A549 treated with CORT108297 at 1 μM for 4 hours (cell line): ENCODE data around the gene PTH2. TPM values are rescaled to one million over a fixed set of nuclear protein-coding genes. Genes with fewer than 3 reads are reported as not detected.

Experiments
- total RNA-seq: library from RNA; stranded (reverse); fragments of 200-300 nt; extraction: Qiagen RNA extraction; gene quantifications from 5 replicates; pipeline ENCODE4 v1.2.3, GENCODE V29; 2022

The PTH2 gene, protein sequence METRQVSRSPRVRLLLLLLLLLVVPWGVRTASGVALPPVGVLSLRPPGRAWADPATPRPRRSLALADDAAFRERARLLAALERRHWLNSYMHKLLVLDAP
- not detected in 5 replicates for total RNA-seq

DNA sequence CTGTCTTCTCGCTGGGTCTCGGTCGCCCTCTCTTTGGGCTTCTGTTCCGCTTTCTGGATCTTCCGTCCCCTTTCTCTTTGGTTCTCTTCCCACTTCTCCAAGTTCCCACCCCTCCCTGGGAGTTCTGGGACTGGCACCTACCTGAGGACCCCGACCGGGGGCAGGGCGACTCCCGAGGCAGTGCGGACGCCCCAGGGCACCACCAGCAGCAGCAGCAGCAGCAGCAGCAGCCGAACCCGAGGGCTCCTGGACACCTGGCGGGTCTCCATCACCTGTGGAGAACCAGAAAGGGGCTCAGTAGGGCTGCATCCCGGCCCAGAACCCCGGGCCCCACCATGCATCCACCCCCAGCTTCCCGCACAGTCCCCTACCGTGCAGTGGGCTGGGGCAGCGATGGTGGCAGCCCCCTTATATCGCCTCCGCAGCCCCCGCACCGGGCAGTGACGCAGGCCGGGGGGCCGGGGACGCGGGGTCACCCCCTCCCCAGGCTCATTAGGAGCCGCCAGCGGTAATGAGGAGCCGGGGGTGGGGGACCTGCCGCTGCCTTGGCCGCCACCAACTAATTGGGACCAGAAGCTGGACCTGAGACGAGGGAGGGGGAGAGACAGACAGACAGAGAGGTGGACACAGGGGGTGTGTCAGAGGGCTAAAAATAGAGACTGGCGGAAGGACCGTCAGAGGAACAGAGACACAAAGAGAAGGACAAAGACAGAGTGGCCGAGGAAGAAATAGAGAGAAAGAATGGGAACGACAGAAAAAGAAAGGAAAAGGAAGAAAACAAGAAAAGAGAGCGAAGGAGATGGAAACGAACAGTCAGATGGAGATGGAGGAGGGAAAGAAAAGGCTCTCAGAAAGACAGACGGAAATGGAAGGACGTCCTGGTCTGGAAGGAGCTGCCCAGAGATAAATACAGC is at the start of gene PTH2:
Gene PTH2, minus strand, starts transcription at position 371 of the 914 bp plus-strand sequence. Its CDS starts 102 bp downstream, at position 269.

DNA sequence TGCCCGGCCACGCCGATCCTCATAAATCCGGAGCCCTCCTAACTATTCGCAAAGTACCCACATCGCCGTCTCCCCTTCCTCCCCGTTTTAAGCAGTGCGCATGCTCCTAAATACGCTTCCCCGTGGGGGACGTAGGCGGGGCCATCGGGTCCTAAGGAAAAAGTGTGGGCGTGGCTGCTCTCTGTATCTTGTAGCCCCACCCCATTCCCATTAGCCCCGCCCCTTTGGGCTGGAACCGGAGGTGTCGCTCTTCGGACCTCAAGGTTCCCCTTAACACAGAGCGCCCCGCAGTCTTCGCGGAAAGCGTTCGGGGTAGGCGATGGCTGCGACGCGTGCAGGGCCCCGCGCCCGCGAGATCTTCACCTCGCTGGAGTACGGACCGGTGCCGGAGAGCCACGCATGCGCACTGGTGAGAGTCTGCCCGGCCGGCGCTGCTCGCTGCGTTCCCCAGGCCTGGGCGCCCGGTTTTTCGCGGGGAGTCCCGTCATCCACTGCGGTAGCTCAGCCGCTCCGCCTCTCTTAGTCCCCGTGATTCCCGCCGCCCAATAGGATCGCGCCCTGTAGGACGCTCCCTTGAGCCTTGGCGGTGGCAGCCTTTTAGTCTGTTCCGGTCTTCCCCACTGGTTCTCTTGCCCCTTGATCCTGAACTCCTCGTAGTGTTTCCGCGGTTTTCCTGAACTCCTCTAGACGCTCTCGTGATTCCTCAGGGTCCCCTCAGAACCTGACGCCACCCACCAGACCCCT is 29.9 kb upstream of the PTH2 start, which contains the start of gene ALDH16A1:
Gene ALDH16A1, plus strand, starts transcription at position 213 of the 744 bp plus-strand sequence. Its CDS starts 107 bp downstream, at position 320.

DNA sequence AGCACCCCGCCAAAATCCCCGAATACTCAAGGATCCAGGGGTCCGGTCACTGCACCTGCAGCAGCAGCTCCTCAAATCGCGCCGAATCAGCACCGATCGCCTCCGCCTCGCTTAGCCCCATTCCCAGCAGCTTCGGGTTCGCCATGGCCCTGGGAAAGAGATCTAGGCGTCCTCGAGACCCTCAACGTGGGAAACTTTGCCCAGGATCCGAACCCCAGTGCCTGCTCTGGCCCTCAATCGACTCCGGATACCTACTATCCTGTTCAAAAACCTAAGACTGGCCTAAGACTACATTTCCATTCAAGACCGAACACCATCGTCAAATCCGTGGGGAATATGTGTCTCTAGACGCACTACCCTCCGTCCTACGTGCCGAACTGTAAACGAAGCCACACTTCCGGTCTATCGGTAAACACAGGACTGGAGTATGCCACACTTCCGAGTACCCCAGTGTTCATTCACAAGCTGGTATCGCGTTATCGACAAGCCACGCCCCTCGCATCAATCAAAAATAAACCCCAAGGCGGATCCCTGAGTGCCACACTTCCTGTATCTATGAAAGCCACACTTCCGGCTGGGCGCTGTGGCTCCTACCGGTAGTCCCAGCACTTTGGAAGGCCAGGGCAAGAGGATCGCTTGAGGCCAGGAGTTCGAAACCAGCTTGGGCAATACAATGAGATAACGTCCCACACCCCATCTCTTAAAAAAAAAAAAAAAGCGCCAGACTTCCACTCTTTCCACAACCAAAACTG is 28.4 kb upstream of the PTH2 start, which contains the start of gene PIH1D1:
Gene PIH1D1, minus strand, starts transcription at position 385 of the 752 bp plus-strand sequence. Its CDS starts 240 bp downstream, at position 145.

DNA sequence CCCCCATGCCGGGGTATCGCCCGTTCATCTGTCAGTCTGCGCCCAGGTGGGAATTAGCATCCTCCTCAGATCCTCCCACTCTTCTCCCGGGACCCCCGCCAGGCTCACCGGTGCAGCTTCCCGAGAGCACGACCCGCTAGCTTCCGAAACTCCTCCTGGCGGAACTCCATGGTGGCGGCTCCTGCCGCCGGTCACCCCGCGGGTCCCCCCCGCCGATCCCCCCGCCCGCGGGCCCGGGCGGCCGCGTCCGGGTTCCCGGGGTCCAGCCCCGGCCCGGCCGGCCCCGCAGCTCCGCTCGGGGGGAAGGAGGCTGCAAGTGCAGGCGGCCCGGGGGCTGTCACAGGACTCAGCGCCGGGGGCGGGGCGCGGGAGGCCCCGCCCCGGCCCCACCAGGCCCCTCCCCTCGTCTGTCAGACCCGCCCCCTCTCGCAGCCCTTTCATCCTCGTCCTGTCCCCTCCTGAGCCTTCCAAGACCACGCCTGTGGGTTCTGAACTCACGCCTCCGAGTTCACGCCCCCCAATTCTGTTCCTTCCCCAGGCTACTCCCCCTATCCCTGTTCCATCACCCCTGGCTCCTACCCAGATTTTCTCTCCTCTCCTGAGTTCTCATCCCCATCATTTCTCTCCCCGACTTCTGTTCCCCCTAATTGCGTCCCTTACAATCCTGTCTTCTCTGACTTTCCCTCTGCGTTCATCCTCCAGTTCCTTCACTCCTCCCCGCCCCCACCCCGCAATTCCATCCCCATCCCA is 18.1 kb upstream of the PTH2 start, which contains the start of gene SLC17A7:
Gene SLC17A7, minus strand, starts transcription at position 318 of the 750 bp plus-strand sequence. Its CDS starts 148 bp downstream, at position 170.

DNA sequence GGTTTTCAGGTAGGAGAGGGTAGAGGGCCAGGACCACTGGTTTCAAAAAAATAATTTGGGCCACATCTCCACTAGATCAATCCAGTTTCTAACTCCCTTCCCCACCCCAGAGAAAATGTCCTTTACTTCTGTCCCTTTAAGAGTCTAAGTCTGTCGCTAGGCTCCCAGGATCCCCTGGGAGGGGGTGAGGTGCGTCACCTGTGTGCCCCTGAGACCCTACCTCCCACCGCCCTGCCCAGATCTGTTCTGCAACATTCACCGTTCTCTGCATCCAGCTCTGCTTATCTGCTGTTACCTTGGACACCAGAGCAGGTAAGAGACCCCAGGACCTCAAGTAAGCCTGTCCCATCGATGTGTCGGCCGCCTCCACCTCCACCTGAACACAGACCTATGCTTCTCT is 1.9 kb upstream of the PTH2 start, which contains the start of gene GFY:
Gene GFY, plus strand, starts transcription at position 211 of the 400 bp plus-strand sequence. CDS start 1,043 bp downstream, outside the sequence.

DNA sequence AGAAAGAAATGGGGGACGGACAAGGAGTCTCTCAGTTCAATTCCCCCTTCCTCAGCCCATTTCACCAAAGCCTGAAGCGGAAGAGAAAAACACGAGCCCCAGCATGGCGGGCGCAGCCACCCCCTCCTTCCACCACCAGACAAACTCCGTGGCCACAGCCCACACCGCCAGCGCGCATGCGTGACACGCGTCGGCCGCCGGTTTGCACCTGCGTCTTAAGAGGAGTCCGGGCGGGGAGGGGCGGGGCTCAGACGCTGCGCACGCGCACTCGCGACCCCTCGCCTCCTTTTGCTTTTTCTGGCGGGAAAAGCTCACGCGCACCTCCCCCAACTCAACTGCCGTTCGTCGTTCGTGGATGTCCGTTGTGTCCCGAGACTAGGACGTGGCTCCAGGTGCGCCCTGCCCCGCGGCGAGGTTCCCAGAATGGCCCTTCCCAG is 35.3 kb downstream of the PTH2 start, which contains the start of gene KASH5:
Gene KASH5, plus strand, starts transcription at position 314 of the 437 bp plus-strand sequence. CDS start 2,635 bp downstream, outside the sequence.

Other genes with a start within 250 kb of the PTH2 start
- gene SLC6A16, start 98.2 kb downstream of the PTH2 start, total RNA-seq, result 0.55 to 1.2 TPM (median 1.1 TPM) in 5 replicates
- not detected in 5 replicates for gene CD37, start 88.0 kb downstream of the PTH2 start, total RNA-seq
- 14.2 to 21.0 TPM (median 17.9 TPM) in 5 replicates for gene TEAD2, start 61.0 kb downstream of the PTH2 start, total RNA-seq
- gene DKKL1, start 59.6 kb downstream of the PTH2 start, total RNA-seq, result 0.39 to 0.74 TPM (median 0.47 TPM) in 5 replicates
- gene KASH5, start 35.2 kb downstream of the PTH2 start, total RNA-seq, result 0.05 to 0.12 TPM (median 0.07 TPM) in 4 of 5 replicates, not detected in the other
- gene GFY, start 1.9 kb upstream of the PTH2 start, total RNA-seq, result 0.14 to 0.27 TPM (median 0.18 TPM) in 5 replicates
- 0.53 to 0.74 TPM (median 0.65 TPM) in 5 replicates for gene SLC17A7, start 18.1 kb upstream of the PTH2 start, total RNA-seq
- 90.8 to 101 TPM (median 98.8 TPM) in 5 replicates for gene PIH1D1, start 28.4 kb upstream of the PTH2 start, total RNA-seq
- gene ALDH16A1, start 29.8 kb upstream of the PTH2 start, total RNA-seq, result 16.2 to 27.2 TPM (median 24.9 TPM) in 5 replicates
- 0.92 to 1.7 TPM (median 1.3 TPM) in 5 replicates for gene FLT3LG, start 50.8 kb upstream of the PTH2 start, total RNA-seq
- gene RPL13A, start 64.2 kb upstream of the PTH2 start, total RNA-seq, result 4,068 to 4,436 TPM (median 4,207 TPM) in 5 replicates
- 3,819 to 4,411 TPM (median 4,040 TPM) in 5 replicates for gene RPS11, start 73.0 kb upstream of the PTH2 start, total RNA-seq
- gene FCGRT, start 89.2 kb upstream of the PTH2 start, total RNA-seq, result 21.8 to 35.0 TPM (median 29.8 TPM) in 5 replicates
- 1.6 to 2.7 TPM (median 1.8 TPM) in 5 replicates for gene RCN3, start 104.6 kb upstream of the PTH2 start, total RNA-seq
- 85.6 to 111 TPM (median 104 TPM) in 5 replicates for gene NOSIP, start 157.1 kb upstream of the PTH2 start, total RNA-seq
- gene PRRG2, start 157.9 kb upstream of the PTH2 start, total RNA-seq, result 0.45 to 1.1 TPM (median 0.81 TPM) in 5 replicates
- 23.7 to 33.6 TPM (median 31.9 TPM) in 5 replicates for gene PRR12, start 167.7 kb upstream of the PTH2 start, total RNA-seq
- gene RRAS, start 216.7 kb upstream of the PTH2 start, total RNA-seq, result 89.9 to 139 TPM (median 135 TPM) in 5 replicates
- gene SCAF1, start 218.8 kb upstream of the PTH2 start, total RNA-seq, result 45.2 to 75.9 TPM (median 67.4 TPM) in 5 replicates
- 102 to 117 TPM (median 111 TPM) in 5 replicates for gene IRF3, start 242.4 kb upstream of the PTH2 start, total RNA-seq
- 56.3 to 78.7 TPM (median 72.9 TPM) in 5 replicates for gene BCL2L12, start 242.5 kb upstream of the PTH2 start, total RNA-seq